ENCODE data around the gene ODAD2. TPM values are rescaled to one million over a fixed set of nuclear protein-coding genes. Genes with fewer than 3 reads are reported as not detected.
A peak's percentile ranks its signal among the peaks of the same experiment; 100 is the strongest.

Gene ODAD2, protein sequence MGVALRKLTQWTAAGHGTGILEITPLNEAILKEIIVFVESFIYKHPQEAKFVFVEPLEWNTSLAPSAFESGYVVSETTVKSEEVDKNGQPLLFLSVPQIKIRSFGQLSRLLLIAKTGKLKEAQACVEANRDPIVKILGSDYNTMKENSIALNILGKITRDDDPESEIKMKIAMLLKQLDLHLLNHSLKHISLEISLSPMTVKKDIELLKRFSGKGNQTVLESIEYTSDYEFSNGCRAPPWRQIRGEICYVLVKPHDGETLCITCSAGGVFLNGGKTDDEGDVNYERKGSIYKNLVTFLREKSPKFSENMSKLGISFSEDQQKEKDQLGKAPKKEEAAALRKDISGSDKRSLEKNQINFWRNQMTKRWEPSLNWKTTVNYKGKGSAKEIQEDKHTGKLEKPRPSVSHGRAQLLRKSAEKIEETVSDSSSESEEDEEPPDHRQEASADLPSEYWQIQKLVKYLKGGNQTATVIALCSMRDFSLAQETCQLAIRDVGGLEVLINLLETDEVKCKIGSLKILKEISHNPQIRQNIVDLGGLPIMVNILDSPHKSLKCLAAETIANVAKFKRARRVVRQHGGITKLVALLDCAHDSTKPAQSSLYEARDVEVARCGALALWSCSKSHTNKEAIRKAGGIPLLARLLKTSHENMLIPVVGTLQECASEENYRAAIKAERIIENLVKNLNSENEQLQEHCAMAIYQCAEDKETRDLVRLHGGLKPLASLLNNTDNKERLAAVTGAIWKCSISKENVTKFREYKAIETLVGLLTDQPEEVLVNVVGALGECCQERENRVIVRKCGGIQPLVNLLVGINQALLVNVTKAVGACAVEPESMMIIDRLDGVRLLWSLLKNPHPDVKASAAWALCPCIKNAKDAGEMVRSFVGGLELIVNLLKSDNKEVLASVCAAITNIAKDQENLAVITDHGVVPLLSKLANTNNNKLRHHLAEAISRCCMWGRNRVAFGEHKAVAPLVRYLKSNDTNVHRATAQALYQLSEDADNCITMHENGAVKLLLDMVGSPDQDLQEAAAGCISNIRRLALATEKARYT
- total RNA-seq (ENCODE audit: low replicate concordance), result 0.14 and 1.5 TPM in 2 replicates
- long read RNA-seq, result 0 reads

DNA sequence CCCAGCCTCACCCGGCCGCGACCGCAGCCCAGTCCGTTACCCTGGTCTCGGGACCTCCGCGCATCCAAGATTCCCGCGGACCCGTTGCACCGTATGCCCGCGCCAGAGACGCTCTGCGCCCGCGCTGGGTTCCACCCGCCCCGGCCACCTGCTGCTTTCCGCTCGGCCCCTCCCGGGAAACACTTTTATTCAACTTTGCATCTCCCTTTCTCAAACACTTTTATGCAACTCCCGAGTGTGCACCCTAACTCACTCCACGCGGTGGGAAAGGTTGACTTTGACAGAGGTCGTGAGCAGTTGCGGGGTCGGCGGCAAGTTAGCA lies at the start of gene ODAD2:
TSS of gene ODAD2 (minus strand) at position 126 of the 322 bp plus-strand sequence. CDS start 3,937 bp downstream, outside the sequence.
- Mint-ChIP-seq H3K4me3 (peak within 1 kb of the TSS; percentile 93), H3K9me3 (peaks cover 4% of the 10 kb centered on the region), H3K4me1 (ENCODE audit: unreplicated experiment) (peaks cover 5% of the 10 kb centered on the region), H3K27ac (peak within 1 kb of the TSS; percentile 22), H3K36me3 (no peaks in the 10 kb centered on the region), H3K27me3 (peaks cover 71% of the 10 kb centered on the region)
- DNase-seq (ENCODE audit: extremely low spot score, unreplicated experiment), result no peak
- TF ChIP-seq, protein P1, sequence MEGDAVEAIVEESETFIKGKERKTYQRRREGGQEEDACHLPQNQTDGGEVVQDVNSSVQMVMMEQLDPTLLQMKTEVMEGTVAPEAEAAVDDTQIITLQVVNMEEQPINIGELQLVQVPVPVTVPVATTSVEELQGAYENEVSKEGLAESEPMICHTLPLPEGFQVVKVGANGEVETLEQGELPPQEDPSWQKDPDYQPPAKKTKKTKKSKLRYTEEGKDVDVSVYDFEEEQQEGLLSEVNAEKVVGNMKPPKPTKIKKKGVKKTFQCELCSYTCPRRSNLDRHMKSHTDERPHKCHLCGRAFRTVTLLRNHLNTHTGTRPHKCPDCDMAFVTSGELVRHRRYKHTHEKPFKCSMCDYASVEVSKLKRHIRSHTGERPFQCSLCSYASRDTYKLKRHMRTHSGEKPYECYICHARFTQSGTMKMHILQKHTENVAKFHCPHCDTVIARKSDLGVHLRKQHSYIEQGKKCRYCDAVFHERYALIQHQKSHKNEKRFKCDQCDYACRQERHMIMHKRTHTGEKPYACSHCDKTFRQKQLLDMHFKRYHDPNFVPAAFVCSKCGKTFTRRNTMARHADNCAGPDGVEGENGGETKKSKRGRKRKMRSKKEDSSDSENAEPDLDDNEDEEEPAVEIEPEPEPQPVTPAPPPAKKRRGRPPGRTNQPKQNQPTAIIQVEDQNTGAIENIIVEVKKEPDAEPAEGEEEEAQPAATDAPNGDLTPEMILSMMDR (conservative IDR thresholded peaks at IDR 0.05), result no peak

GRCh38 chr10:28047061-28047460 lies 48.2 kb upstream of the ODAD2 start:
- Mint-ChIP-seq H3K27ac (no peak overlapping the region), H3K4me1 (ENCODE audit: unreplicated experiment) (no peaks in the 10 kb centered on the region), H3K4me3 (no peak overlapping the region), H3K27me3 (no peaks in the 10 kb centered on the region), H3K36me3 (no peaks in the 10 kb centered on the region), H3K9me3 (no peaks in the 10 kb centered on the region)
- DNase-seq (ENCODE audit: extremely low spot score, unreplicated experiment), result no peak
- TF ChIP-seq, protein P1 (conservative IDR thresholded peaks at IDR 0.05), result no peak

GRCh38 chr10:28046579-28046978 lies 47.7 kb upstream of the ODAD2 start:
- TF ChIP-seq, protein P1 (conservative IDR thresholded peaks at IDR 0.05), result no peak
- H3K4me1 Mint-ChIP-seq (ENCODE audit: unreplicated experiment), result no peaks in the 10 kb centered on the region
- H3K27ac Mint-ChIP-seq, result no peak overlapping the region
- no peaks in the 10 kb centered on the region for H3K36me3 Mint-ChIP-seq
- H3K9me3 Mint-ChIP-seq, result no peaks in the 10 kb centered on the region
- no peaks in the 10 kb centered on the region for H3K27me3 Mint-ChIP-seq
- no peak overlapping the region for H3K4me3 Mint-ChIP-seq
- DNase-seq (ENCODE audit: extremely low spot score, unreplicated experiment), result no peak

DNA sequence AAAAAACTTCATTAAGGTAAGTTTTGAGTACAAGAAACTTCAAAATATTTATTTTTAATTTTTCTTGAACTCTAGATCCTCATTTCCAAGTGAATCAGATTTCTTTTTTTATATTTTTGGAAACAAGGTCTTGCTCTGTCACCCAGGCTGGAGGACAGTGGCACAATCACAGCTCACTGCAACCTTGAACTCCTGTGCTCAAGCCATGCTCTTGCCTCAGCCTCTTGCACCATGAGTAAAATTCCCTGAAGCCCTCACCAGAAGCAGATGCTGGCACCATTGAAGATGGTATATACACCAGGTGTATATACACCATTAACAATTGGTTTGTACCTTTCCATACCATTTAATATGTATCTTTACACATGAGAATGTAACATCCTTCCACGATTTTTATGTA lies 45.1 kb upstream of the ODAD2 start:
- Mint-ChIP-seq H3K27me3 (no peaks in the 10 kb centered on the region), H3K4me1 (ENCODE audit: unreplicated experiment) (no peaks in the 10 kb centered on the region), H3K4me3 (no peak overlapping the region), H3K27ac (no peak overlapping the region), H3K9me3 (no peaks in the 10 kb centered on the region), H3K36me3 (no peaks in the 10 kb centered on the region)
- no peak for DNase-seq (ENCODE audit: extremely low spot score, unreplicated experiment)
- TF ChIP-seq, protein P1 (conservative IDR thresholded peaks at IDR 0.05), result no peak

DNA sequence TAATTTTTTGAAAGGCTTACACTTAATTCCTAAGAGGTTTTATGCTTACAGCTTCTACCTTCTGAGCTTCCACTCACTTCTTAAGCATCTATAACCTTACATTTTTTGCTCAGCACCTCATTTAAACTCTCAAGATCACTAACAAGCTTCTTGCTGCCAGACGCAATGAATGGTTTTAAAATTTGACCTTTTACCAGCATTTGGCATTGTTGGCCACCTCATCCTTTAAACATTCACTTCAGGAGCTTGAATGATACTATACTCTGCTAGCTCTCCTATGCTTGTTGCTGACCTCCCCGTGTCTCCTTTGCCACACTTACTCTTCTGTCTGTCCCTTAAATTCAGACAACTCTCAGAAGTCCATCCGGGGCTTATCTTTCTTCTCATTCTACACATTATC lies 37.7 kb upstream of the ODAD2 start:
- Mint-ChIP-seq H3K4me1 (ENCODE audit: unreplicated experiment) (no peaks in the 10 kb centered on the region), H3K4me3 (no peak overlapping the region), H3K36me3 (no peaks in the 10 kb centered on the region), H3K9me3 (peaks cover 4% of the 10 kb centered on the region), H3K27ac (no peak overlapping the region), H3K27me3 (peaks cover 13% of the 10 kb centered on the region)
- DNase-seq (ENCODE audit: extremely low spot score, unreplicated experiment), result no peak
- TF ChIP-seq, protein P1 (conservative IDR thresholded peaks at IDR 0.05), result no peak
